Erythroblast (primary cell): Measurements from ENCODE around the gene ZNF408.

Source experiments
- GATA1 ChIP-seq: IDR thresholded peaks from 2 replicates; pipeline ENCODE4 v1.6.1; 2011; ENCODE audit warnings: low read depth, mild to moderate bottlenecking, control low read depth, low read length, moderate library complexity
- POLR2A ChIP-seq: IDR thresholded peaks from 2 replicates; pipeline ENCODE4 v1.6.1; 2011; ENCODE audit warnings: mild to moderate bottlenecking, low read length

GRCh38 chr11:46671958-46672315 is 28.9 kb upstream of the ZNF408 start:
- TF ChIP-seq POLR2A, result no peak
- TF ChIP-seq GATA1, result no peak
